Measurements from ENCODE around the gene TPRN.

GRCh38 chr9:137168904-137169856, 31.4 kb downstream of the TPRN start:
- TF ChIP-seq CTCF (IDR thresholded peaks at IDR 0.05 in 4 of 5, conservative IDR thresholded peaks at IDR 0.05 in 1 of 5), result no peak
- no peak for TF ChIP-seq POLR2A (IDR thresholded peaks at IDR 0.05)
